Neural cell (in vitro differentiated cells): Measurements from ENCODE around the gene ABCA4. TPM values are rescaled to one million over a fixed set of nuclear protein-coding genes. Genes with fewer than 3 reads are reported as not detected.

Experiments
- H2AFZ ChIP-seq: fragments of 200-600, 300-800 bp; sonication (generic), shearing (Covaris generic); 2 replicates; pipeline ENCODE4 v1.6.0; 2014; ENCODE audit warnings: low read depth, mild to moderate bottlenecking, antibody characterized with exemption, low read length, moderate library complexity
- H3F3A ChIP-seq: fragments of 200-600 bp; shearing (Covaris generic); 2 replicates; pipeline ENCODE4 v1.6.1; 2016; ENCODE audit warnings: mild to moderate bottlenecking, moderate library complexity, mixed read lengths, antibody characterized with exemption, low read length; ENCODE audit not compliant: insufficient read depth, poor library complexity, severe bottlenecking
- H3K27ac ChIP-seq: fragments of 200-600, 300-800 bp; sonication (generic), shearing (Covaris generic); 2 replicates; pipeline ENCODE4 v1.5.1; 2014; ENCODE audit warnings: mild to moderate bottlenecking, low read length, moderate library complexity
- H3K27me3 ChIP-seq: fragments of 300-800, 200-600 bp; sonication (generic), shearing (Covaris generic); 2 replicates; pipeline ENCODE4 v1.6.0; 2014; ENCODE audit warnings: mild to moderate bottlenecking, low read depth, low read length, moderate library complexity; ENCODE audit not compliant: insufficient read depth
- H3K36me3 ChIP-seq: fragments of 300-800, 200-600 bp; sonication (generic), shearing (Covaris generic); 2 replicates; pipeline ENCODE4 v1.5.1; 2014; ENCODE audit warnings: mild to moderate bottlenecking, antibody characterized with exemption, low read length, moderate library complexity; ENCODE audit not compliant: insufficient read depth
- H3K4me2 ChIP-seq: fragments of 300-800, 200-600 bp; sonication (generic), shearing (Covaris generic); 2 replicates; pipeline ENCODE4 v1.6.0; 2014; ENCODE audit warnings: mild to moderate bottlenecking, low read length
- H3K4me3 ChIP-seq: fragments of 300-800, 200-600 bp; sonication (generic), shearing (Covaris generic); 2 replicates; pipeline ENCODE4 v1.5.1; 2014; ENCODE audit warnings: mild to moderate bottlenecking, low read length, moderate library complexity
- H3K79me2 ChIP-seq: fragments of 200-600 bp; shearing (Covaris generic); replicated peaks from 2 replicates; pipeline ENCODE4 v1.6.0; 2014; ENCODE audit warnings: mild to moderate bottlenecking, low read length, moderate library complexity; ENCODE audit not compliant: insufficient read depth
- H3K9ac ChIP-seq: fragments of 300-800, 200-600 bp; sonication (generic), shearing (Covaris generic); 2 replicates; pipeline ENCODE4 v1.6.1; 2016; ENCODE audit warnings: mild to moderate bottlenecking, low read length, mixed read lengths
- H3K9me2 ChIP-seq: fragments of 200-600 bp; shearing (Covaris generic); 2 replicates; pipeline ENCODE4 v1.6.1; 2016; ENCODE audit warnings: mild to moderate bottlenecking, low read length, mixed read lengths; ENCODE audit not compliant: insufficient read depth
- H3K9me3 ChIP-seq: fragments of 200-600, 300-800 bp; sonication (generic), shearing (Covaris generic); 2 replicates; pipeline ENCODE4 v1.6.1; 2016; ENCODE audit warnings: mild to moderate bottlenecking, mixed run types, low read length, moderate library complexity, mixed read lengths
- H4K20me1 ChIP-seq: fragments of 200-600 bp; shearing (Covaris generic); 2 replicates; pipeline ENCODE4 v1.6.1; 2016; ENCODE audit warnings: mild to moderate bottlenecking, mixed run types; ENCODE audit not compliant: insufficient read depth
- CTCF ChIP-seq: fragments of 450-650 bp; IDR thresholded peaks from 2 replicates; pipeline ENCODE4 v1.5.1; 2014; ENCODE audit warnings: antibody characterized with exemption, mild to moderate bottlenecking, moderate library complexity; ENCODE audit not compliant: poor library complexity, severe bottlenecking
- EP300 ChIP-seq: fragments of 450-650 bp; conservative IDR thresholded peaks from 2 replicates; pipeline ENCODE4 v1.6.1; 2014; ENCODE audit warnings: antibody characterized with exemption, mild to moderate bottlenecking, moderate library complexity; ENCODE audit not compliant: poor library complexity, severe bottlenecking
- EZH2 ChIP-seq: fragments of 200-600, 300-800 bp; shearing (Covaris generic), sonication (generic); IDR thresholded peaks from 2 replicates; pipeline ENCODE4 v1.6.1; 2014; ENCODE audit warnings: antibody characterized with exemption, low read length, borderline replicate concordance, mild to moderate bottlenecking; ENCODE audit not compliant: insufficient read depth, poor library complexity, severe bottlenecking
- MXI1 ChIP-seq: fragments of 450-650 bp; conservative IDR thresholded peaks from 2 replicates; pipeline ENCODE4 v1.6.1; 2014; ENCODE audit warnings: antibody characterized with exemption, mild to moderate bottlenecking; ENCODE audit not compliant: poor library complexity, severe bottlenecking
- POLR2AphosphoS5 ChIP-seq: IDR thresholded peaks from 2 replicates; pipeline ENCODE4 v1.6.1; 2012
- RAD21 ChIP-seq: fragments of 450-650 bp; conservative IDR thresholded peaks from 2 replicates; pipeline ENCODE4 v1.6.1; 2014; ENCODE audit warnings: antibody characterized with exemption, mild to moderate bottlenecking, moderate library complexity
- REST ChIP-seq: IDR thresholded peaks from 2 replicates; pipeline ENCODE4 v1.6.1; 2012; ENCODE audit warnings: borderline replicate concordance
- TAF1 ChIP-seq: IDR thresholded peaks from 2 replicates; pipeline ENCODE4 v1.6.1; 2012; ENCODE audit warnings: low read depth
- polyA plus RNA-seq: library from polyadenylated mRNA; depleted of rRNA; stranded (reverse); fragments of >200 nt; gene quantifications from 2 replicates; pipeline ENCODE4 v1.2.3, GENCODE V29; 2014

ABCA4 gene
- polyA plus RNA-seq, 1 donor from 2014 or later = not detected

GRCh38 chr1:94125551-94126514, 4.9 kb upstream of the ABCA4 start:
- no peak overlapping the region for H2AFZ ChIP-seq
- no peak overlapping the region for H3K9ac ChIP-seq
- H3K9me3 ChIP-seq = no peaks in the 10 kb centered on the region
- H3K36me3 ChIP-seq = no peaks in the 10 kb centered on the region
- H3K4me3 ChIP-seq = no peak overlapping the region
- H3F3A ChIP-seq = no peaks in the 10 kb centered on the region
- no peak for TF ChIP-seq POLR2AphosphoS5
- no peak for TF ChIP-seq TAF1
- no peak for TF ChIP-seq REST
- TF ChIP-seq EP300 = no peak
- H4K20me1 ChIP-seq = no peaks in the 10 kb centered on the region
- H3K79me2 ChIP-seq = no peaks in the 10 kb centered on the region
- no peak overlapping the region for H3K27ac ChIP-seq
- H3K4me2 ChIP-seq = no peak overlapping the region
- no peaks in the 10 kb centered on the region for H3K27me3 ChIP-seq
- no peaks in the 10 kb centered on the region for H3K9me2 ChIP-seq

GRCh38 chr1:94124538-94124937, 3.6 kb upstream of the ABCA4 start:
- Histone ChIP-seq H3K36me3 (no peaks in the 10 kb centered on the region), H3K9ac (no peak overlapping the region), H3K9me2 (no peaks in the 10 kb centered on the region), H2AFZ (no peak overlapping the region), H3K27ac (no peak overlapping the region), H3F3A (no peaks in the 10 kb centered on the region), H3K4me2 (no peak overlapping the region), H3K27me3 (no peaks in the 10 kb centered on the region), H3K4me3 (no peak overlapping the region), H3K79me2 (no peaks in the 10 kb centered on the region), H4K20me1 (no peaks in the 10 kb centered on the region), H3K9me3 (no peaks in the 10 kb centered on the region)
- TF ChIP-seq EP300 = no peak
- no peak for TF ChIP-seq MXI1
- TF ChIP-seq RAD21 = no peak
- no peak for TF ChIP-seq EZH2
- no peak for TF ChIP-seq CTCF
- no peak for TF ChIP-seq REST
